HepG2 (cell line): Measurements from ENCODE around the gene MAMDC2. TPM values are rescaled to one million over a fixed set of nuclear protein-coding genes. Genes with fewer than 3 reads are reported as not detected.

Source experiments
- ATAC-seq: fragments of 200-7000 bp; cut with Tn5 transposase; 3 replicates; pipeline ENCODE4 v1.9.1; 2020; ENCODE audit warnings: mild to moderate bottlenecking, moderate library complexity
- BruUV-seq: library from RNA; stranded (reverse); fragments of 400-500 nt; replicated peaks from 2 replicates; lab custom pipeline; 2021; lab: Mats Ljungman, UMichigan
- CTCF ChIA-PET: fragments of 300-600 bp; formaldehyde crosslinking; extraction: SDS; loops from one replicate; lab custom pipeline; 2021; ENCODE audit warnings: low total read pairs, inconsistent platforms, low intra/inter-chr PET ratio; lab: Yijun Ruan, JAX
- POLR2A ChIA-PET: fragments of 350-600 bp; sonication (Branson Sonifier 250); formaldehyde crosslinking; loops from one replicate; lab custom pipeline; 2020; ENCODE audit warnings: antibody characterized with exemption, inconsistent platforms; lab: Yijun Ruan, JAX
- DNase-seq: peaks from one replicate; pipeline ENCODE4 v3.0.0-alpha.2; 2015; ENCODE audit warnings: low spot score
- FAIRE-seq: peaks from 3 replicates; lab custom pipeline; 2011; peaks lifted over from hg19 to GRCh38; lab: Jason Lieb, UNC
- H2AFZ ChIP-seq: one replicate; pipeline ENCODE4 v1.6.1; 2011; ENCODE audit warnings: low read length, inconsistent platforms
- H3K27ac ChIP-seq: fragments of 300-600 bp; 3 replicates; pipeline ENCODE4 v1.8.0; 2011; ENCODE audit warnings: mixed run types, mild to moderate bottlenecking, mixed read lengths, low read length, inconsistent platforms; ENCODE audit not compliant: insufficient read depth; ENCODE audit errors: extremely low read length
- H3K27me3 ChIP-seq, 2 experiments: fragments of 200-600 bp in 1 of 2; 2 replicates in 1 of 2; 3 replicates in 1 of 2; pipeline versions ENCODE4 v1.6.0 to v1.8.0; 2011; ENCODE audit warnings: low read length in 2 of 2, mild to moderate bottlenecking in 2 of 2, moderate library complexity in 2 of 2, inconsistent platforms in 1 of 2; ENCODE audit not compliant: insufficient read depth in 2 of 2, control insufficient read depth in 1 of 2
- H3K36me3 ChIP-seq, 2 experiments: fragments of 200-600 bp in 1 of 2; replicated peaks in 1 of 2; 2 replicates in 1 of 2; 3 replicates in 1 of 2; pipeline versions ENCODE4 v1.5.1 to v1.8.0; 2011; ENCODE audit warnings: low read length in 2 of 2, inconsistent platforms in 1 of 2; ENCODE audit not compliant: insufficient read depth in 2 of 2, control insufficient read depth in 1 of 2
- H3K4me1 ChIP-seq: 2 replicates; pipeline ENCODE4 v1.5.1; 2012; ENCODE audit warnings: low read length, inconsistent platforms; ENCODE audit not compliant: insufficient read depth
- H3K4me2 ChIP-seq: 2 replicates; pipeline ENCODE4 v1.6.0; 2011; ENCODE audit warnings: low read depth, low read length, inconsistent platforms
- H3K4me3 ChIP-seq, 3 experiments: fragments of 200-600 bp in 1 of 3; sonication (generic), shearing (Covaris generic) in 1 of 3; replicated peaks in 1 of 3; 2 replicates each; pipeline ENCODE4 v1.5.1; 2011 to 2016; ENCODE audit warnings: low read length in 3 of 3, inconsistent platforms in 2 of 3, low read depth in 2 of 3, mild to moderate bottlenecking in 2 of 3, control low read depth in 1 of 3, mixed read lengths in 1 of 3; ENCODE audit not compliant: insufficient read depth in 1 of 3
- H3K79me2 ChIP-seq: one replicate; pipeline ENCODE4 v1.6.1; 2011; ENCODE audit warnings: low read length, inconsistent platforms; ENCODE audit not compliant: insufficient read depth
- H3K9ac ChIP-seq: 2 replicates; pipeline ENCODE4 v1.6.0; 2011; ENCODE audit warnings: mild to moderate bottlenecking, low read depth, low read length, inconsistent platforms; ENCODE audit not compliant: insufficient read depth
- H3K9me3 ChIP-seq: 2 replicates; pipeline ENCODE4 v1.5.1; 2012; ENCODE audit warnings: mild to moderate bottlenecking, low read length
- H4K20me1 ChIP-seq: 2 replicates; pipeline ENCODE4 v1.6.0; 2011; ENCODE audit warnings: inconsistent platforms, mild to moderate bottlenecking, low read length, moderate library complexity; ENCODE audit not compliant: insufficient read depth
- CAMTA2 ChIP-seq: sonication (generic); formaldehyde crosslinking; IDR thresholded peaks from 2 replicates; pipeline ENCODE4 v1.4.0; 2020; ENCODE audit warnings: mild to moderate bottlenecking, missing genetic modification reagents, borderline replicate concordance
- CBFB ChIP-seq: sonication (generic); formaldehyde crosslinking; IDR thresholded peaks from 2 replicates; pipeline ENCODE4 v1.4.0; 2020; ENCODE audit warnings: missing genetic modification reagents
- EED ChIP-seq: sonication (generic); formaldehyde crosslinking; IDR thresholded peaks from 2 replicates; pipeline ENCODE4 v1.5.0; 2020; ENCODE audit warnings: mild to moderate bottlenecking, missing genetic modification reagents
- EP300 ChIP-seq, 3 experiments: sonication (generic) in 1 of 3; formaldehyde crosslinking in 1 of 3; IDR thresholded peaks; 2 replicates each; pipeline versions ENCODE4 v1.5.1 to v1.6.1; 2011 to 2020; ENCODE audit warnings: low read depth in 2 of 3, low read length in 2 of 3, borderline replicate concordance in 1 of 3, improper control_type of control experiment in 1 of 3, mild to moderate bottlenecking in 1 of 3, missing genetic modification reagents in 1 of 3, moderate library complexity in 1 of 3
- ETV5 ChIP-seq: IDR thresholded peaks from 2 replicates; pipeline ENCODE4 v1.6.1; 2018; ENCODE audit warnings: missing biosample characterization, missing genetic modification reagents, inconsistent platforms, borderline replicate concordance
- FOXA3 ChIP-seq: IDR thresholded peaks from 2 replicates; pipeline ENCODE4 v1.6.1; 2016; ENCODE audit warnings: missing genetic modification reagents, missing compliant biosample characterization
- KDM5A ChIP-seq: fragments of 200-600 bp; sonication (generic); IDR thresholded peaks from 2 replicates; pipeline ENCODE4 v1.7.0; 2018; ENCODE audit warnings: antibody characterized with exemption, mild to moderate bottlenecking, low read length, borderline replicate concordance
- NCOA2 ChIP-seq: sonication (generic); formaldehyde crosslinking; IDR thresholded peaks from 2 replicates; pipeline ENCODE4 v1.8.0; 2022; ENCODE audit warnings: inconsistent platforms
- NCOR1 ChIP-seq: fragments of 200-600 bp; sonication (generic); IDR thresholded peaks from 2 replicates; pipeline ENCODE4 v1.7.0; 2017; ENCODE audit warnings: antibody characterized with exemption, low read length, borderline replicate concordance
- PPARG ChIP-seq: conservative IDR thresholded peaks from 2 replicates; pipeline ENCODE4 v1.6.1; 2016; ENCODE audit warnings: missing biosample characterization, missing genetic modification reagents
- PRPF4 ChIP-seq: fragments of 200-400 bp; formaldehyde crosslinking; IDR thresholded peaks from 2 replicates; pipeline ENCODE4 v1.6.1; 2016; ENCODE audit warnings: low read length, low read depth; ENCODE audit not compliant: poor library complexity, severe bottlenecking
- RARA ChIP-seq: IDR thresholded peaks from 2 replicates; pipeline ENCODE4 v1.6.1; 2016; ENCODE audit warnings: missing genetic modification reagents, missing compliant biosample characterization
- SRF ChIP-seq: IDR thresholded peaks from 2 replicates; pipeline ENCODE4 v1.6.1; 2011; ENCODE audit warnings: mild to moderate bottlenecking, low read depth, low read length, moderate library complexity
- TEAD3 ChIP-seq: optimal IDR thresholded peaks from 2 replicates; pipeline ENCODE3; 2016; ENCODE audit warnings: borderline replicate concordance
- TEF ChIP-seq: sonication (generic); formaldehyde crosslinking; IDR thresholded peaks from 2 replicates; pipeline ENCODE4 v1.5.0; 2020; ENCODE audit warnings: missing genetic modification reagents
- ZBTB21 ChIP-seq: sonication (generic); formaldehyde crosslinking; IDR thresholded peaks from 2 replicates; pipeline ENCODE4 v1.4.0; 2020; ENCODE audit warnings: missing genetic modification reagents
- ZMAT3 ChIP-seq: sonication (generic); formaldehyde crosslinking; conservative IDR thresholded peaks from 2 replicates; pipeline ENCODE4 v1.7.0; 2021; ENCODE audit warnings: missing genetic modification reagents
- ZNF777 ChIP-seq: sonication (generic); formaldehyde crosslinking; IDR thresholded peaks from 2 replicates; pipeline ENCODE4 v1.4.0; 2020; ENCODE audit warnings: missing genetic modification reagents
- WGBS: methylation state at CpG from one replicate; pipeline ENCODE4 v1.1.6; 2017; ENCODE audit warnings: low lambda C conversion rate; 5-methylcytosine and 5-hydroxymethylcytosine counted together
- in situ Hi-C: cut with HindIII; loops from 2 replicates; pipeline ENCODE4 v1.10.0; 2017; ENCODE audit warnings: low pct_unique_long_range_greater_than_20kb; ENCODE audit not compliant: extremely low pct_ligation_motif_present
- intact Hi-C: fragments of 100-400 bp; cut with micrococcal nuclease; formaldehyde crosslinking; loops from one replicate; pipeline ENCODE4 v1.10.0; 2022; ENCODE audit not compliant: unreplicated experiment
- polyA plus RNA-seq, 8 experiments: library from polyadenylated mRNA; depleted of rRNA in 3 of 8; stranded (reverse) in 7 of 8; unstranded in 1 of 8; fragments of >200 nt; fragmentation: Illumina TruSeq in 4 of 8; extraction: Trizol in 4 of 8; gene quantifications; 2 replicates each; pipeline versions ENCODE4 v1.2.1 to v1.2.3, GENCODE V29; 2011 to 2016; ENCODE audit warnings: low read depth in 4 of 8, missing spikeins in 1 of 8, mixed read lengths in 1 of 8; ENCODE audit not compliant: insufficient read depth in 1 of 8
- total RNA-seq, 5 experiments: library from RNA; depleted of rRNA; stranded (reverse); fragments of >200 nt; fragmentation: Illumina TruSeq; extraction: Trizol; gene quantifications; 2 replicates each; pipeline ENCODE4 v1.2.3, GENCODE V29; 2016; ENCODE audit warnings: low read depth in 1 of 5
- TF ChIP-seq, protein P1 (sequence below): sonication (generic); formaldehyde crosslinking; IDR thresholded peaks from 2 replicates; pipeline ENCODE4 v1.4.0; 2020; ENCODE audit warnings: missing genetic modification reagents, mild to moderate bottlenecking, borderline replicate concordance
- TF ChIP-seq, protein P2 (sequence below): conservative IDR thresholded peaks from 2 replicates; pipeline ENCODE4 v1.6.1; 2018; ENCODE audit warnings: missing genetic modification reagents

Gene MAMDC2
- total and polyA plus RNA-seq, 2 of the 13 experiments (the other 11 are each of a cell fraction or from before 2014, with no cell fraction given), result not detected

DNA sequence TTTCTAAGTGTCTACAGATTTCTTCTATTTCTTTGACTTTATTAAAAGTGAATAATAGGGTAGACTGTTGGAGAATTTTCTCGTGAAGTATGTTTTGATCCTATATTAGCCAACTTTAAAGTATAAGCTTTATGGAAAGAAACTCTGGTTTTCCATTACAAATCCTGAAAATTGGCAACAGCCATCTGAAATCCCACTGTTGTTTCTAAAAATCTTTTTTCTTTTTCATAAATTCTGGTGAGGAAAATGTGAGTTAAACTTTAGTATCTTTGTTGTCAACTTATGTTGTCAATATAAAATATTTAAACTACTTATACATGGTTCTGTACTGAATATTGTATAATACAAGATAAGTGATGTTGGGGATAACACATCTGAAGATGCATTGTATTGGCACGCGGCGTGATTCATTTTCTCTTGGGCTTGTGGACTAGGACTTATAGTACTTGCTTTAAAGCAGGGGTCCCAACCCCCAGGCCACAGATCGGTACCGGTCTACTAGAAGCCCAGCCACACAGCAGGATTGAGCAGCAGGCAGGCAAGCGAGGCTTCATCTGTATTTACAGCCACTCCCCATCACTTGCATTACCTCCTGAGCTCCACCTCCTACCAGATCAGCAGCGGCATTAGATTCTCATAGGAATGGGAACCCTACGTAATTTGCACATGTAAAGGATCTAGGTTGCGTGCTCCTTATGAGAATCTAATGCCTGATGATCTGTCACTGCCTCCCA, 12.7 kb downstream of the MAMDC2 start:
- Histone ChIP-seq H3K4me1 (no peaks in the 10 kb centered on the region), H3K9ac (no peak overlapping the region), H3K4me2 (no peak overlapping the region), H3K4me3 (no peak overlapping the region), H2AFZ (no peak overlapping the region), H3K27ac (no peak overlapping the region), H4K20me1 (no peaks in the 10 kb centered on the region), H3K27me3 (no peaks in the 10 kb centered on the region), H3K36me3 (no peaks in the 10 kb centered on the region), H3K9me3 (no peaks in the 10 kb centered on the region), H3K79me2 (no peaks in the 10 kb centered on the region)
- in situ Hi-C loops, result no loop called here
- ChIA-PET CTCF (no interaction called here), POLR2A (no interaction called here)
- DNase-seq (no peak), ATAC-seq (no peak), FAIRE-seq (no peak)
- no peak for TF ChIP-seq NCOR1
- TF ChIP-seq, protein P1, sequence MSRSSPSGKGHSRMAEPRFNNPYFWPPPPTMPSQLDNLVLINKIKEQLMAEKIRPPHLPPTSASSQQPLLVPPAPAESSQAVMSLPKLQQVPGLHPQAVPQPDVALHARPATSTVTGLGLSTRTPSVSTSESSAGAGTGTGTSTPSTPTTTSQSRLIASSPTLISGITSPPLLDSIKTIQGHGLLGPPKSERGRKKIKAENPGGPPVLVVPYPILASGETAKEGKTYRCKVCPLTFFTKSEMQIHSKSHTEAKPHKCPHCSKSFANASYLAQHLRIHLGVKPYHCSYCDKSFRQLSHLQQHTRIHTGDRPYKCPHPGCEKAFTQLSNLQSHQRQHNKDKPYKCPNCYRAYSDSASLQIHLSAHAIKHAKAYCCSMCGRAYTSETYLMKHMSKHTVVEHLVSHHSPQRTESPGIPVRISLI (CRISPR knock-in tag), result no peak
- no peak for TF ChIP-seq ZNF777 (CRISPR knock-in tag)
- no peak for TF ChIP-seq PRPF4
- no peak for TF ChIP-seq KDM5A
- no peak for TF ChIP-seq FOXA3 (CRISPR knock-in tag)
- TF ChIP-seq TEAD3 (CRISPR knock-in tag), result no peak
- no peak for TF ChIP-seq TEF (CRISPR knock-in tag)
- TF ChIP-seq SRF, result no peak
- no peak for TF ChIP-seq ETV5 (CRISPR knock-in tag)
- TF ChIP-seq EP300 (IDR thresholded peaks at IDR 0.05; ENCODE audit: low read depth in 2 of 2, low read length in 2 of 2), result no peak
- no peak for TF ChIP-seq EP300 (CRISPR knock-in tag; IDR thresholded peaks at IDR 0.05; ENCODE audit: borderline replicate concordance)
- TF ChIP-seq, protein P2, sequence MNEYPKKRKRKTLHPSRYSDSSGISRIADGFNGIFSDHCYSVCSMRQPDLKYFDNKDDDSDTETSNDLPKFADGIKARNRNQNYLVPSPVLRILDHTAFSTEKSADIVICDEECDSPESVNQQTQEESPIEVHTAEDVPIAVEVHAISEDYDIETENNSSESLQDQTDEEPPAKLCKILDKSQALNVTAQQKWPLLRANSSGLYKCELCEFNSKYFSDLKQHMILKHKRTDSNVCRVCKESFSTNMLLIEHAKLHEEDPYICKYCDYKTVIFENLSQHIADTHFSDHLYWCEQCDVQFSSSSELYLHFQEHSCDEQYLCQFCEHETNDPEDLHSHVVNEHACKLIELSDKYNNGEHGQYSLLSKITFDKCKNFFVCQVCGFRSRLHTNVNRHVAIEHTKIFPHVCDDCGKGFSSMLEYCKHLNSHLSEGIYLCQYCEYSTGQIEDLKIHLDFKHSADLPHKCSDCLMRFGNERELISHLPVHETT (CRISPR knock-in tag), result no peak
- TF ChIP-seq NCOA2 (CRISPR knock-in tag), result no peak
- TF ChIP-seq CBFB (CRISPR knock-in tag), result no peak
- TF ChIP-seq ZMAT3, result no peak
- TF ChIP-seq PPARG (CRISPR knock-in tag), result no peak
- TF ChIP-seq RARA (CRISPR knock-in tag), result no peak
- no peak for TF ChIP-seq ZBTB21 (CRISPR knock-in tag)
- no peak for TF ChIP-seq EED (CRISPR knock-in tag)
- no peak for TF ChIP-seq CAMTA2
- WGBS, result 29% methylated on average over 10 of the region's 10 CpGs
- no TSS peak for BruUV-seq
- intact Hi-C loops, result no loop called here
